ENCODE measurements around the gene ZDHHC7. TPM values are rescaled to one million over a fixed set of nuclear protein-coding genes. Genes with fewer than 3 reads are reported as not detected.

Gene ZDHHC7
- total RNA-seq, 1 donor from 2014 or later, result 43.7 TPM

DNA sequence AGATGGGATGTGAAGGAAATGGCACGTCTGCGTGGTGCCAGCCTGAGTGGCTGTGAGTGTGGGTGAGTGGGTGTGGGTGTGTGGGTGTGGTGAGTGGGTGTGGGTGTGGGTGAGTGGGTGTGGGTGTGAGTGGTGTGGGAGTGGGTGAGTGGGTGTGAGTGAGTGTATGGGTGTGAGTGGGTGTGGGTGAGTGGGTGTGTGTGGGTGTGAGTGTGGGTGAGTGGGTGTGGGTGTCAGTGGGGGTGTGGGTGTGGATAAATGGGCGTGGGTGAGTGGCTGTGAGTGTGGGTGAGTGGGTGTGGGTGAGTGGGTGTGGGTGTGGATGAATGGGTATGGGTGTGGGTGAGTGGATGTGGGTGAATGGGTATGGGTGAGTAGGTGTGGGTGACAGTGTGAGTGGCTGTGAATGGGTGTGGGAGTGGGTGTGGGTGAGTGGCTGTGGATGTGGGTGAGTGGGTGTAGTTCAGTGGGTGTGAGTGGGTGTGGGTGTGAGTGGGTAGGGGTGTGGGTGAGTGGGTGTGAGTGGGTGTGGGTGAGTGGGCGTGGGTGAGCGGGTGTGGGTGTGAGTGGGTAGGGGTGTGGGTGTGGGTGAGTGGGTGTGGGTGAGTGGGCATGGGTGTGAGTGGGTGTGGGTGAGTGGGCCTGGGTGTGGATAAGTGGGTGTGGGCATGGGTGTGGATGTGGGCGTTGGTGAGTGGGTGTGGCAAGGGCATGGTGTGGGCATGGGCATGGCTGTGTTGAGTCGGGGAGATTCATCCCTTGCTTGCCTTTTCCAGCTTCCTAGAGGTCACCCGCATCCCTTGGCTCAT lies 80.8 kb downstream of the ZDHHC7 start:
- intact Hi-C loops (cut with DNase I), result no loop called here
- no peak for DNase-seq (ENCODE audit: low spot score)

DNA sequence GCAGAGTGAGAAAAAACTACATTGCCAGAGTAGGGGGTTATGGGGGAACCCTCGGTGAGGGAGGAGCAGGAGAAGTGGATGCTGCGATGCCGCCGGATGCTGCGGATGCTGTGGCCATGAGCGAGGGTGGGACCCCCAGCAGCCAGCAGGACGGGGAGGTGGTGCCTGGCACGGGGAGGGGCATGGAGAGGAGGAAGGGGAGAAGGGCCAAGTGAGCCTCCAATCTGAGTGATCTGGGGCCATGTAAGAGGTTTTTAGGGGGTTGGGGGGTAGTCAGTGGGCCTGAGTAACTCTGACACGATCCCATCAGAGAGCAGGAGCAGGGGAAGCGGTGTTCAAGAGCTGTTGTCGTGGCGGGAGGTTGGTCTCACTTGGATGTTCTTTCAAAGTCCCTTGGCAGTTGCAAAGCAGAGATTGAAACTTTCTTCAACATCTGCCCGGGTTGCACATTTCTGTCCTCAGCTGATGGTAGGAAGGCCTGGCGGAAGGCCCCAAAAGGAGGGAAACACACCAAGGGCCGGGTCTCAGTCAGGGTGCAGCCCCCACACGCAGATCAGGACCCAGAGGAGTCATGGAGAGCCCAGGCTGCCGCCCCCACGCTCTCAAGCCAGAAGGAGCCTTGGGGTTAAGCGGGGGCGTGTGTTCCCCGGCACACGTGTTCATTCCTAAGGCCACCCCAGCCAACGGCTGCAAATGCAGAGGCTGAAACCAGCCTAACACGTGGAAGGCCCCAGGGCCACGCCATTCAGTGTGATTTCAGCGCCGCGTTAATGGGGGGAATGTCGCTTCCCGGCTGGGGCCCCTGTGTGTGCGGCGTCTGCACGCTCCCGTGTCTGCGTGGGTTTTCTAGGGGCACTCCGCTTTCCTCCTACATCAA lies 81.7 kb downstream of the ZDHHC7 start:
- no peak for DNase-seq (ENCODE audit: low spot score)
- intact Hi-C loops (cut with DNase I), result loop anchor here (5.0 kb wide), 1 partner anchor 92 kb away; no protein-coding TSS in a partner anchor

DNA sequence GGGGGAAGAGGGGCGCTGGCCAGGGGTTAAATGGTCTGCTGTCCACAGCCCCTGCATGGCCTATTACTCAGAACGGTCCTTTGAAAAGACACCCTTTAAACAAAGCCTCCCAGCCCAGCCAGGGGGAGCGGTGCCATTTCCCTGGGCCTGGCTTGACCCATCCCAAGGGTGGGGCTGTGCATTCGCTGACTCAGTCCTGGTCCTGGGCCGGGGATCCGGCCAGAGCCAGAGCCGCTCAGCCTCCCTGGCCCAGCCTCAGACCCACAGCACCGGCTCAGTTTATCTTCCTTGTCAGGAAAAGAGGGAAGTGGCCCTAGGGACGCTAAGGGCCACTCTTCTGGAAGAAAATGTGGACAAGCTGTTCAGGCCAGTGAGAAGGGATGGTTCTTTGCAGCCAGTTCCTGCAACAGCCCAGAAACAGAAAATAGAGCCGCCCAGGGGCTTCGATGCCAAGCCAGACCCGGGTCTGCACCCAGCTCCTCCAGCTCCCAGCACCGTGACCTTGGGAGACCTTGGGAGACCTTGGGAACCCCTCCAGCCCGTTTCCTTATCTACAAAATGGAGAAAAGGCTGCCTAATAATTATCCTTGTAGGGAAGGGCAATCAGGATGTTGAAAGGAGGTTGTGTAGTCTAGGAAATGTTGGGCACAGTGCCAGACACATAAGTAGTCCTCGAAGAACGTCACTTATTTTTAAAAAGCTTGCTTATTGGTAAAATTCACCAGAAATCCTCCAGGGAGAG lies 82.5 kb downstream of the ZDHHC7 start:
- DNase-seq (ENCODE audit: low spot score), result no peak
- intact Hi-C loops (cut with DNase I), result loop anchor here (5.0 kb wide), 1 partner anchor 92 kb away; no protein-coding TSS in a partner anchor

DNA sequence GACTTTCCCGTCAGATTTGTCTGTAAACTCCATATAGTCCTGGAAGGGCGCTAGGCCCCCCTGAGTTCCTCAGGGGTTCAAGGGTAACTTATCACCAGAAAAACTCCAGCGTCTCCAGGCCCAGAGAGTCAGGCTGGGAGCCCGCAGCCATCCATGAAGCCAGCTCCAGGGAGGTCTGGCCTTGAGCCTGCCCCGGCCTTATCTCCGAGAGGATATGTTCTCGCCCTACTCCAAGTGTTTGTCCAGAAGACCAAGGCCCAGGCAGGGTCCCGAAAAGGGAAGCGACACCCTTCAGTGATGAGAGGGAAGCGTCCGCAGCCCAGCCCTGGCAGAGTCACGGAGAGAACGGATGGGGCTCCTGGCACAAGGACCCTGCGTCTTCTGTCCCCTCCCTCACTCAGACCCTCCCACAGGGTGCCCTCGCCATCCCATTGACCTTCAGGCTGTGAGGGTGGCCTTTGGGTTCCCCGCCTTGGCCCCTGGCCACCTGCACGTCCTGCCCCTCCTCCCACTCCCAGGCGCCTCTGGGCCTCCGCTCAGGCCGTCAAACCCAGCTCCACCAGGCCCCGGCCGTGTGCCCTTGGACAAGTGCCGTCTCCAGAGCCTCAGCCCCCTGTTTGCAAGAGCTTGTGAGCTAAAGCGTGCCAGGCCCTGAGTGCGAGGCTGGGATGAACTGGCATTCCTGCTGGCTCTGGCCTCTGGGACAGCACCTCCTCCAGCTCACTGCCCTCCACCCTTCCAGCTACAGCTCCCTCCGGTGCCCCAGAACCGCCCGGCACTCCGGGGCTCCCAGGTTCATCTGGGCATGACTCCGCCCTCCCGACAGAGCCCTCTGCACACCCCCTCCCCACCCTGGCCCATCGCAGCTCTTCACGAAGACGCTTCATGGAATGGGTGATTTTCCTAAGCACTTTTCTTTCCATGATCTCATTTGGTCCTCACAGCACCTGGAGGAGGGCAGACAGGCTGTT lies 83.4 kb downstream of the ZDHHC7 start:
- no peak for DNase-seq (ENCODE audit: low spot score)
- intact Hi-C loops (cut with DNase I), result loop anchor here (5.0 kb wide), 1 partner anchor 91 kb away; no protein-coding TSS in a partner anchor

DNA sequence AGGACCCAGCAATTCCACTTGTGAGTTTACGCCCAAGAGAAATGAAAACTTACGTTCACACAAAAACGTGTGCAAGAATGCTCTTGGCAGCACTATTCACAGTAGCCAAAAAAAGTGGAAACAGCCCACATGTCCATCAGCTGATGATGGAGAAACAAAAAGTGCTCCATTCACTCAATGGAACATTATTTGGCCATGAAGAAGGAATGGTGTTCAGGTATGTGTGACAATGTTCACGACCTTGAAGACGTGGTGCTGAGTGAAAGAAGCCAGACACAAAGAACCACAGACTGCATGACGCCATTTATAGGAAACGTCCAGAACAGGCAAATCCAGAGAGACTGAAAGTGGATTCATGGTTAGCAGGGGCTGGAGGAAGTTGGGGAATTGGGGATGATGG lies 84.9 kb downstream of the ZDHHC7 start:
- intact Hi-C loops (cut with DNase I), result loop anchor here (5.0 kb wide), 1 partner anchor 89 kb away; no protein-coding TSS in a partner anchor
- no peak for DNase-seq (ENCODE audit: low spot score)

DNA sequence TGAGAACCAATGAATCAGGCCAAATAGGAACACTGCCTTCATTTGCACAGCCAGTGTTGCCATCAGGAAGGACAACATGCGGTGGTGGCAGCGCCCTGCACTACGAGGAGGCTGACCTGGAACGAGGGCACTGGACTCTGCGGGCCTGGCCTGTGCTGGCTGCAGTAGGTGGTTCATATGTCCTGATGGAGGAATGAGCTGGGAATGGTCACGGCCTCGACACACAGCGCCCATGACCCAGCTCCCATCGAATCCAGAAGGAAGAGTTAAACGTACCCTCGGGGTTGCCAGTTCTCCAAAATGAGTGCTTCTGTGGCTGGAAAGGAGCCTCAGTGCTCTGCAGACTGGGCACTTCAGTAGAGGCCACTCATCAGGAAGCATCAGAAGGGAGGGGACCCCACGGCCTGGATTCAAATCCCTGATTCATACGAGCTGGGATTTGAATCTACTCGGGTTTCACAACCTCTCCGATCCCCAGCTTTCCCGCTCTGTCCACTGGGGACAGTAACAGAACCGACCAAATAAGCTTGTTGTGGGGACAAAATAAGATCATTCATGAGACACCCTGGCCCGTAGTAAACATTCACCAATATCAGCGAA lies 85.5 kb downstream of the ZDHHC7 start:
- DNase-seq (ENCODE audit: low spot score), result no peak
- intact Hi-C loops (cut with DNase I), result loop anchor here (2.0 to 5.0 kb wide), 2 partner anchors 45 to 89 kb away; no protein-coding TSS in a partner anchor

DNA sequence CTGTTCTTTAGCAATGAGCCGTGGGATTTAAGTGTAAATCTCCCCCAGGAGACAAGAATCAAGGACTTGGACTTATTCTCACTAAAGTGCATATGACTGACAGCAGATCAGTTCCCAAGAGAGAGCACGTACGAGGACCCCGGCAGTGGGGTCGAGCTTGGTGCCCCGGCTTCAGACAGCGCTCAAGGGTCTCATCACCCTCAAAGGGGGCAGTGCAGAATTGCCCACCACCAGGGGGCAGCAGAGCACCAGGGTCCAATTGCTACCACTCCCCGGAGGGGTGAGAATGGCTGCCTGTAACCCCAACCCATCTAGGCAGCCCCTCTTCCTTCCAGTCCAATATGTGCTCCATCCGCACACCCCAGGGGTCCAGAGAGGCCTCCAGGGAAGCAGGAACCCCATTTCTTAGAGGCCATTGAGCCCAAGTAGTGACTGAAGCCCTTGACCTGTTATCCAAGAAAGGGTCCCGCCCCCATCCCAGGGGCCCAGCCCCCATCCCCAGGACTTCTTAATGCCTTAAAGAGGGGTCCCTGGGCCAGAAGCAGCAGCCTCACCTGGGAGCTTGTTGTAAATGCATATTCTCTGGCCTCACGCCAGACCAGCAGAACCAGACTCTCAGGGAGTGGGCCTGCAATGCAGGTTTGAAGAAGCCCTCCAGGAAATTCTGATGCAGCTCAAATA lies 86.1 kb downstream of the ZDHHC7 start:
- peak; percentile 84 for DNase-seq (ENCODE audit: low spot score)
- intact Hi-C loops (cut with DNase I), result loop anchor here (2.0 to 5.0 kb wide), 2 partner anchors 46 to 88 kb away; no protein-coding TSS in a partner anchor

DNA sequence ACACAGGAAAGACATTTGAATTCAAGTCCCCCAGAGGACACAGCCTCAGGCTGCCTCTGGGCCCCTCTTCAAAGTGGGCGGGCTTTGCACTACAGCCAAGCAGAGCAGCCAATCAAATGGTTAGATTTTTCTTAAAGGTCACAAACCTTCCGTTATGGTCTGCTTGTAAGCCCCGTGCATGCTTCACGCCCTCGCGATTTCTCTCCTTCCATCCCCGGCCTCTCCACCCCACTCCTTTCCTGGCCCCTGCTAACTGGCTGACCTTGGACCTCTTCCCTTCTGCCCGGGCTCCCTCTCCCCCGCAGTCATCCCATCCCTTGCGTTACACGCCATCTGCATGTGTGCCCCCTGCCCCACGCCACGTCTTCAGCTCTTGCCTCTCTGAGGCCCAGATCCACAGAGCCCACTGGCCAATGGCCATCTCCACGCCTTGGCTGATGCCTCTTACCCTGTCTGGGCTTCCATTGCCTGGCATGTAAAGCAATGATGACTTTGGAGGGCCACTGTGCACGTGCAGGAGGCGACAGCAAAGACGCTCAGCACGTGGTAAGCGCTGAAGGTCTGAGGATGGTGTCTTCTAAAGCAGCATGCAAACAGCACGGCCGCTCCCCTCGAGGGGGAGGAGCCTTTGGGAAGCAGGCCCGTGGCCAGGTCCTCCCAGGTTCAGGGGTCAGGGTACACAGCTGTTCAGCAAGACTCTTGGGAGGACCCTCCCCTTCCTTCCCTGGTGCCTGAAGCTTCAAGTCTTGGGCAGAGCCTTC lies 86.8 kb downstream of the ZDHHC7 start:
- no peak for DNase-seq (ENCODE audit: low spot score)
- intact Hi-C loops (cut with DNase I), result loop anchor here (2.0 to 5.0 kb wide), 2 partner anchors 46 to 87 kb away; no protein-coding TSS in a partner anchor

Other genes with a start within 250 kb of the ZDHHC7 start
- 16.3 TPM for gene CRISPLD2, start 191.6 kb downstream of the ZDHHC7 start, total RNA-seq
- gene KIAA0513, start 16.3 kb upstream of the ZDHHC7 start, total RNA-seq, result 8.3 TPM
- not detected for gene CIBAR2, start 100.9 kb upstream of the ZDHHC7 start, total RNA-seq

All from cardiac septum (tissue), 1 donor.